CD4-positive, alpha-beta memory T cell (primary cell): ENCODE data around the gene CCL7. TPM values are rescaled to one million over a fixed set of nuclear protein-coding genes. Genes with fewer than 3 reads are reported as not detected.

Source experiments
- CTCF ChIA-PET: fragments of 350-600 bp; sonication (Branson Sonifier 250); formaldehyde crosslinking; loops from one replicate; lab custom pipeline; 2021; ENCODE audit warnings: inconsistent platforms; ENCODE audit not compliant: partially characterized antibody; lab: Charles Lee
- POLR2A ChIA-PET: fragments of 350-600 bp; sonication (Branson Sonifier 250); formaldehyde crosslinking; loops from one replicate; lab custom pipeline; 2021; ENCODE audit not compliant: partially characterized antibody; lab: Charles Lee
- DNase-seq, 5 donors: peaks; one replicate each; pipeline versions ENCODE4 v3.0.0 to v3.0.0-alpha.2; 2020 to 2022; ENCODE audit warnings: mixed read lengths in 1 of 5
- H3K27ac ChIP-seq: one replicate; pipeline ENCODE4 v1.7.0; 2013; ENCODE audit warnings: low read depth, low read length
- H3K27me3 ChIP-seq: 2 replicates; pipeline ENCODE4 v1.7.0; 2013; ENCODE audit warnings: mild to moderate bottlenecking, low read length, moderate library complexity; ENCODE audit not compliant: insufficient read depth
- H3K36me3 ChIP-seq: 2 replicates; pipeline ENCODE4 v1.7.0; 2013; ENCODE audit warnings: mild to moderate bottlenecking, low read length, moderate library complexity; ENCODE audit not compliant: insufficient read depth
- H3K4me1 ChIP-seq: 2 replicates; pipeline ENCODE4 v1.7.0; 2013; ENCODE audit warnings: mild to moderate bottlenecking, low read length, moderate library complexity; ENCODE audit not compliant: insufficient read depth
- H3K4me3 ChIP-seq, 2 donors: one replicate each; pipeline ENCODE4 v1.7.0; 2013; ENCODE audit warnings: low read length in 2 of 2, mild to moderate bottlenecking in 1 of 2
- H3K9me3 ChIP-seq, 2 donors: one replicate each; pipeline ENCODE4 v1.7.0; 2013; ENCODE audit warnings: low read length in 2 of 2, control low read depth in 1 of 2; ENCODE audit not compliant: control insufficient read depth in 1 of 2
- H3K27ac Mint-ChIP-seq, 7 donors: one replicate each; pipeline ENCODE4 v1.8.0; 2020 to 2021; ENCODE audit warnings: mixed read lengths in 7 of 7, mild to moderate bottlenecking in 6 of 7, inconsistent platforms in 3 of 7, moderate library complexity in 3 of 7
- H3K27me3 Mint-ChIP-seq, 2 donors: one replicate each; pipeline ENCODE4 v1.8.0; 2020 to 2021; ENCODE audit warnings: mixed read lengths in 2 of 2
- H3K36me3 Mint-ChIP-seq, 2 donors: one replicate each; pipeline ENCODE4 v1.8.0; 2020 to 2021; ENCODE audit warnings: mixed read lengths in 2 of 2, inconsistent platforms in 1 of 2, mild to moderate bottlenecking in 1 of 2
- H3K4me1 Mint-ChIP-seq, 4 donors: one replicate each; pipeline ENCODE4 v1.8.0; 2020 to 2021; ENCODE audit warnings: mixed read lengths in 4 of 4, mild to moderate bottlenecking in 1 of 4
- H3K4me3 Mint-ChIP-seq, 8 donors: one replicate each; pipeline ENCODE4 v1.8.0; 2020 to 2021; ENCODE audit warnings: mixed read lengths in 8 of 8, mild to moderate bottlenecking in 7 of 8, moderate library complexity in 6 of 8, inconsistent platforms in 3 of 8
- H3K9me3 Mint-ChIP-seq, 8 donors: one replicate each; pipeline ENCODE4 v1.8.0; 2020 to 2021; ENCODE audit warnings: mixed read lengths in 8 of 8, mild to moderate bottlenecking in 5 of 8, inconsistent platforms in 3 of 8, moderate library complexity in 1 of 8
- intact Hi-C: fragments of 100-400 bp; cut with micrococcal nuclease; formaldehyde crosslinking; loops from one replicate; pipeline ENCODE4 v1.15.1; 2023
- polyA plus RNA-seq, 2 donors: library from polyadenylated mRNA; unstranded; fragments of 300-500 nt; fragmentation: Illumina TruSeq; gene quantifications; one replicate each; pipeline ENCODE4 v1.2.3, GENCODE V29; 2021
- total RNA-seq, 2 experiments: library from RNA; stranded (reverse); gene quantifications; one replicate each; pipeline ENCODE4 v1.2.3, GENCODE V29; 2021

CCL7 gene
- total and polyA plus RNA-seq, 4 experiments from 2014 or later: not detected

GRCh38 chr17:34311291-34311690 lies 41.3 kb downstream of the CCL7 start:
- Mint-ChIP-seq H3K4me3 (no peak overlapping the region), H3K27me3 (peaks cover 13 to 18% of the 10 kb centered on the region in 2 donors), H3K27ac (peak overlapping the region in 1 of 7 donors; percentile 20), H3K9me3 (no peaks in the 10 kb centered on the region), H3K4me1 (no peaks in the 10 kb centered on the region), H3K36me3 (no peaks in the 10 kb centered on the region)
- H3K36me3 ChIP-seq: no peaks in the 10 kb centered on the region
- H3K9me3 ChIP-seq: no peaks in the 10 kb centered on the region
- H3K27ac ChIP-seq: no peak overlapping the region
- no peaks in the 10 kb centered on the region for H3K4me1 ChIP-seq
- intact Hi-C loops: no loop called here
- no peak for DNase-seq
- ChIA-PET POLR2A (no interaction called here), CTCF (interaction anchor here (1.2 kb wide), 1 partner anchor 11 kb away, joined by 4 read pairs; no protein-coding TSS in a partner anchor)
- H3K27me3 ChIP-seq: no peaks in the 10 kb centered on the region
- no peak overlapping the region for H3K4me3 ChIP-seq

GRCh38 chr17:34312080-34312479 lies 42.1 kb downstream of the CCL7 start:
- intact Hi-C loops: no loop called here
- H3K4me1 Mint-ChIP-seq: no peaks in the 10 kb centered on the region
- H3K36me3 Mint-ChIP-seq: no peaks in the 10 kb centered on the region
- ChIA-PET POLR2A (no interaction called here), CTCF (no interaction called here)
- Histone ChIP-seq H3K27ac (no peak overlapping the region), H3K4me3 (no peak overlapping the region), H3K4me1 (no peaks in the 10 kb centered on the region), H3K36me3 (no peaks in the 10 kb centered on the region), H3K9me3 (no peaks in the 10 kb centered on the region), H3K27me3 (no peaks in the 10 kb centered on the region)
- DNase-seq: no peak
- no peak overlapping the region for H3K4me3 Mint-ChIP-seq
- no peak overlapping the region for H3K27ac Mint-ChIP-seq
- H3K9me3 Mint-ChIP-seq: no peaks in the 10 kb centered on the region
- peaks cover 15 to 21% of the 10 kb centered on the region in 2 donors for H3K27me3 Mint-ChIP-seq

- peaks cover 16 to 21% of the 10 kb centered on the region in 2 donors for H3K27me3 Mint-ChIP-seq
Observed at GRCh38 chr17:34313164-34313563, 43.1 kb downstream of the CCL7 start.

GRCh38 chr17:34314279-34314678 lies 44.3 kb downstream of the CCL7 start:
- ChIA-PET CTCF (no interaction called here), POLR2A (no interaction called here)
- Histone ChIP-seq H3K27ac (no peak overlapping the region), H3K4me1 (no peaks in the 10 kb centered on the region), H3K9me3 (no peaks in the 10 kb centered on the region), H3K4me3 (no peak overlapping the region), H3K27me3 (no peaks in the 10 kb centered on the region), H3K36me3 (no peaks in the 10 kb centered on the region)
- Mint-ChIP-seq H3K27ac (no peak overlapping the region), H3K4me3 (no peak overlapping the region), H3K4me1 (no peaks in the 10 kb centered on the region), H3K27me3 (peaks cover 16 to 22% of the 10 kb centered on the region in 2 donors), H3K9me3 (peaks cover 0 to 5% (median 0%) of the 10 kb centered on the region in 8 donors), H3K36me3 (no peaks in the 10 kb centered on the region)
- intact Hi-C loops: no loop called here
- DNase-seq: no peak

More at GRCh38 chr17:34313164-34313563, 43.1 kb downstream of the CCL7 start:
- Mint-ChIP-seq H3K9me3 (peaks cover 0 to 5% (median 0%) of the 10 kb centered on the region in 8 donors), H3K36me3 (no peaks in the 10 kb centered on the region), H3K27ac (no peak overlapping the region), H3K4me3 (no peak overlapping the region), H3K4me1 (no peaks in the 10 kb centered on the region)
- POLR2A ChIA-PET: no interaction called here
- H3K27ac ChIP-seq: no peak overlapping the region
- intact Hi-C loops: no loop called here
- CTCF ChIA-PET: no interaction called here
- no peaks in the 10 kb centered on the region for H3K27me3 ChIP-seq
- H3K36me3 ChIP-seq: no peaks in the 10 kb centered on the region
- DNase-seq: no peak
- H3K9me3 ChIP-seq: no peaks in the 10 kb centered on the region
- no peak overlapping the region for H3K4me3 ChIP-seq
- H3K4me1 ChIP-seq: no peaks in the 10 kb centered on the region

DNA sequence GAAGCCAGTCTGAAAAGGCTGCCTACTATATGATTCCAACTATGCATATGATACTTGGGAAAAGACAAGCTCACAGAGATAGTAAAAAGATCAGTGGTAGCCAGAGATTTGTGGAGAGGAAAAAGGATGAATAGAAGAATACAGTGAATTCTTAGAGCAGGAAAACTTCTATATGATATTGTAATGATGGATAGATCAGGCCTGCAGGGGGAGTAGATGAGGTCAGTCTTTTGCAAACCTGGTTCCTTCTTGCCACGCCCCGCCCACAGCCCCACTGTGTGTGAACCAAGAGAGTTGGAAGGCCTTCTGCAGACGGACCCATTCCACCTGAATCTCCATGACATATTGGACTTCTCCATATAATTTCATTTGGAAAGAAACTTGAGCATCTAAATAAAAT lies 48.5 kb downstream of the CCL7 start:
- H3K4me1 Mint-ChIP-seq: no peaks in the 10 kb centered on the region
- no peaks in the 10 kb centered on the region for H3K9me3 ChIP-seq
- no peak overlapping the region for H3K4me3 Mint-ChIP-seq
- intact Hi-C loops: no loop called here
- no peak overlapping the region for H3K4me3 ChIP-seq
- no peaks in the 10 kb centered on the region for H3K4me1 ChIP-seq
- POLR2A ChIA-PET: no interaction called here
- no peaks in the 10 kb centered on the region for H3K36me3 Mint-ChIP-seq
- CTCF ChIA-PET: no interaction called here
- H3K36me3 ChIP-seq: no peaks in the 10 kb centered on the region
- no peak overlapping the region for H3K27ac Mint-ChIP-seq
- H3K27me3 Mint-ChIP-seq: peaks cover 7 to 13% of the 10 kb centered on the region in 2 donors
- H3K27me3 ChIP-seq: no peaks in the 10 kb centered on the region
- no peak for DNase-seq
- H3K9me3 Mint-ChIP-seq: peaks cover 0 to 5% (median 0%) of the 10 kb centered on the region in 8 donors
- no peak overlapping the region for H3K27ac ChIP-seq

DNA sequence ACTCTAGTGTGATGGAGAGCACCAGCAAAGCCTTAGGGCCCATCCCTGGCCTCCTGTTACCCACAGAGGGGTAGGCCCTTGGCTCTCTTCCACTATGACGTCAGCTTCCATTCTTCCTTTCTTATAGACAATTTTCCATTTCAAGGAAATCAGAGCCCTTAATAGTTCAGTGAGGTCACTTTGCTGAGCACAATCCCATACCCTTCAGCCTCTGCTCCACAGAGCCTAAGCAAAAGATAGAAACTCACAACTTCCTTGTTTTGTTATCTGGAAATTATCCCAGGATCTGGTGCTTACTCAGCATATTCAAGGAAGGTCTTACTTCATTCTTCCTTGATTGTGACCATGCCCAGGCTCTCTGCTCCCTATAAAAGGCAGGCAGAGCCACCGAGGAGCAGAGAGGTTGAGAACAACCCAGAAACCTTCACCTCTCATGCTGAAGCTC lies 49.0 kb downstream of the CCL7 start, which contains the start of gene CCL8:
CCL8 (plus strand) TSS at position 397 of the 445 bp plus-strand sequence. CDS start 67 bp downstream, outside the sequence.
- DNase-seq: no peak
- H3K4me1 ChIP-seq: no peaks in the 10 kb centered on the region
- CTCF ChIA-PET: no interaction called here
- Mint-ChIP-seq H3K27ac (no peak within 1 kb of the TSS), H3K27me3 (peaks cover 4 to 10% of the 10 kb centered on the region in 2 donors), H3K36me3 (no peaks in the 10 kb centered on the region), H3K4me3 (no peak within 1 kb of the TSS), H3K4me1 (no peaks in the 10 kb centered on the region), H3K9me3 (peaks cover 0 to 8% (median 4%) of the 10 kb centered on the region in 8 donors)
- H3K27me3 ChIP-seq: no peaks in the 10 kb centered on the region
- H3K27ac ChIP-seq: no peak within 1 kb of the TSS
- H3K9me3 ChIP-seq: no peaks in the 10 kb centered on the region
- H3K36me3 ChIP-seq: no peaks in the 10 kb centered on the region
- no peak within 1 kb of the TSS for H3K4me3 ChIP-seq
- intact Hi-C loops: no loop called here
- POLR2A ChIA-PET: no interaction called here
